ENCODE measurements around the gene IVD.
A peak's percentile ranks its signal among the peaks of the same experiment; 100 is the strongest.

Gene IVD

DNA sequence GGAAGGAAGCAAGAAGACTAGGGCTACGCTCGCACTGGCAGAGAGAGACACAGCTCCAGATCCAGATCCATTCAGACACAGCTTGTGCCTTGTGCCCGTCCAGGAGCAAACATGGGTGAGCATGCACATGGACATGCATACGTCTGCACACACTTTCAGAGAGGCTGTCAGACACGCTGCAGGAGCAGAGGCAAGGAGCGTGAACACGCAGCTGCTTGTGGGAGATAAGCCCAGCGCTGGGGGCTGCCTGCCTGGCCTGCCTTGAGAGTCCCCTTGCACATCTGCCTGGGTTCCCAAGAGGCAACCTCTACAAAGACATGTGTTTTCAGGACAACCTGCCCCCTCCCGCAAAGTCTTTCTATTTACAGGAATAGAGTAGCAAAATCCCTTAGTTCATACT, 21.6 kb downstream of the IVD start (continued):
- TF ChIP-seq, protein P1, sequence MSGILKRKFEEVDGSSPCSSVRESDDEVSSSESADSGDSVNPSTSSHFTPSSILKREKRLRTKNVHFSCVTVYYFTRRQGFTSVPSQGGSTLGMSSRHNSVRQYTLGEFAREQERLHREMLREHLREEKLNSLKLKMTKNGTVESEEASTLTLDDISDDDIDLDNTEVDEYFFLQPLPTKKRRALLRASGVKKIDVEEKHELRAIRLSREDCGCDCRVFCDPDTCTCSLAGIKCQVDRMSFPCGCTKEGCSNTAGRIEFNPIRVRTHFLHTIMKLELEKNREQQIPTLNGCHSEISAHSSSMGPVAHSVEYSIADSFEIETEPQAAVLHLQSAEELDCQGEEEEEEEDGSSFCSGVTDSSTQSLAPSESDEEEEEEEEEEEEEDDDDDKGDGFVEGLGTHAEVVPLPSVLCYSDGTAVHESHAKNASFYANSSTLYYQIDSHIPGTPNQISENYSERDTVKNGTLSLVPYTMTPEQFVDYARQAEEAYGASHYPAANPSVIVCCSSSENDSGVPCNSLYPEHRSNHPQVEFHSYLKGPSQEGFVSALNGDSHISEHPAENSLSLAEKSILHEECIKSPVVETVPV (CRISPR knock-in tag; IDR thresholded peaks at IDR 0.05): no peak
- TF ChIP-seq, protein P2, sequence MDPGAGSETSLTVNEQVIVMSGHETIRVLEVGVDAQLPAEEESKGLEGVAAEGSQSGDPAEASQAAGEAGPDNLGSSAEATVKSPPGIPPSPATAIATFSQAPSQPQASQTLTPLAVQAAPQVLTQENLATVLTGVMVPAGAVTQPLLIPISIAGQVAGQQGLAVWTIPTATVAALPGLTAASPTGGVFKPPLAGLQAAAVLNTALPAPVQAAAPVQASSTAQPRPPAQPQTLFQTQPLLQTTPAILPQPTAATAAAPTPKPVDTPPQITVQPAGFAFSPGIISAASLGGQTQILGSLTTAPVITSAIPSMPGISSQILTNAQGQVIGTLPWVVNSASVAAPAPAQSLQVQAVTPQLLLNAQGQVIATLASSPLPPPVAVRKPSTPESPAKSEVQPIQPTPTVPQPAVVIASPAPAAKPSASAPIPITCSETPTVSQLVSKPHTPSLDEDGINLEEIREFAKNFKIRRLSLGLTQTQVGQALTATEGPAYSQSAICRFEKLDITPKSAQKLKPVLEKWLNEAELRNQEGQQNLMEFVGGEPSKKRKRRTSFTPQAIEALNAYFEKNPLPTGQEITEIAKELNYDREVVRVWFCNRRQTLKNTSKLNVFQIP (CRISPR knock-in tag; IDR thresholded peaks at IDR 0.05; ENCODE audit: borderline replicate concordance, low read depth): no peak

DNA sequence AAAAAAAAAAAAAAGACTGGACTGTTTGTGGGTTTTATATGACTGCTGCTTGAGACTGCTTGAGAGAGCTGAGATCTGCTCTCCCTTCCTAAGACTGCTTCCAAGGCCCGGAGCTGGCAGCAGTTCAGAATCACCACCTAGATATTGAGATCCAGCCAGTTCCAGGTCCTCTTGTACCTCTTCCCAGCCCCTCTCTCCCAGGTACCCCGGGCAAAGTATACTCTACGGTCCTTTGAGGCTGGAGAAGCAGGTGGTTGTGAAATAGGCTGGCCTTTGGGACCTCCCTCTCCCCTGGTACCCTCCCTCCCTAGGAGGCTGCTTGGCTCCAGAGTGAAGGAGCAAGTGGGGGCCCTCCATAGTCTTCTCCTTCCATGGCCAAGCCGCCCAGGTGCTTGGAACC, 22.6 kb downstream of the IVD start:
- TF ChIP-seq ZFP30 (CRISPR knock-in tag; IDR thresholded peaks at IDR 0.05) (no peak), CSDC2 (CRISPR knock-in tag; IDR thresholded peaks at IDR 0.05) (no peak), SNAI2 (CRISPR knock-in tag; IDR thresholded peaks at IDR 0.05) (no peak)

DNA sequence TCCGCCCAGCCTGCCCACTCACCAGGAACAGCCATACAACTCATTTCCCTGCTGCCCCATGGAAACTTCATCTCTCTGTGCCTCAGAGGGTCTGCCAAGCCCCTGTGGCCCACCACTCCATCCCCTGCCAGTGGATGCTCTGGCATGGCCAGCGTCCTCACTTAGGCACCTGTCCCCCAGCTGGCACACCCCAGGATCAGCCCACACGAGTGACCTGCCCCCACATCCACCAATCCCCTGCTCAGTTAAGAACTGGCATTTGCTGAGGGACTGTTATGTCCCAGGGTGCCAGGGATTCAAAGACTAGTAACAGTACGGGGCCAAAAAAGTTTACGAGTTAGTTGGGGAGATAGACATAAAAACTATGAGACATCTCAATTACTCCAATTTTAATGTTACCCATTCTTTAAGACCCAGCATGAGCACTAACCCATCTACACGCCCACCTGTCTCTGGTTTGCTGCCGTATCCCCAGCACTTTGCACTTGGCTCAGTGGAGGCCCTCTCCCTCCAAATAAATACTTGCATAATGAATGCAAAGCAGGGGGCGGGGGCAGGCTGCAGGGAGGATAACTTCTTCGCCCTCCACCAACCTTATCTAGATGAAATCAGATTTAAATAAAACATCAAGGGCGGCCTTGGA, 23.6 kb downstream of the IVD start:
- no peak for ATAC-seq
- TF ChIP-seq ZNF565 (CRISPR knock-in tag; conservative IDR thresholded peaks at IDR 0.05; ENCODE audit: low read depth): no peak
- no peak for TF ChIP-seq OSR1 (CRISPR knock-in tag; IDR thresholded peaks at IDR 0.05)
- no peak for TF ChIP-seq BACH2 (CRISPR knock-in tag; IDR thresholded peaks at IDR 0.05; ENCODE audit: borderline replicate concordance)
- TF ChIP-seq RARB (CRISPR knock-in tag; IDR thresholded peaks at IDR 0.05): no peak
- no peak for TF ChIP-seq ARNTL (CRISPR knock-in tag; IDR thresholded peaks at IDR 0.05; ENCODE audit: borderline replicate concordance, low read depth)
- TF ChIP-seq PPARA (CRISPR knock-in tag; IDR thresholded peaks at IDR 0.05; ENCODE audit: borderline replicate concordance): no peak
- no peak for TF ChIP-seq CSDC2 (CRISPR knock-in tag; IDR thresholded peaks at IDR 0.05)
- TF ChIP-seq ZNF70 (CRISPR knock-in tag; IDR thresholded peaks at IDR 0.05): no peak
- TF ChIP-seq TCF4 (CRISPR knock-in tag; IDR thresholded peaks at IDR 0.05; ENCODE audit: borderline replicate concordance): no peak
- no peak for TF ChIP-seq ZC3H10 (CRISPR knock-in tag; IDR thresholded peaks at IDR 0.05)
- TF ChIP-seq ESRRG (CRISPR knock-in tag; IDR thresholded peaks at IDR 0.05): no peak
- TF ChIP-seq ISL1 (CRISPR knock-in tag; IDR thresholded peaks at IDR 0.05): no peak
- TF ChIP-seq ZFP3 (CRISPR knock-in tag; IDR thresholded peaks at IDR 0.05): no peak
- TF ChIP-seq, protein P2 (CRISPR knock-in tag; IDR thresholded peaks at IDR 0.05; ENCODE audit: borderline replicate concordance, low read depth): no peak
- TF ChIP-seq, protein P3, sequence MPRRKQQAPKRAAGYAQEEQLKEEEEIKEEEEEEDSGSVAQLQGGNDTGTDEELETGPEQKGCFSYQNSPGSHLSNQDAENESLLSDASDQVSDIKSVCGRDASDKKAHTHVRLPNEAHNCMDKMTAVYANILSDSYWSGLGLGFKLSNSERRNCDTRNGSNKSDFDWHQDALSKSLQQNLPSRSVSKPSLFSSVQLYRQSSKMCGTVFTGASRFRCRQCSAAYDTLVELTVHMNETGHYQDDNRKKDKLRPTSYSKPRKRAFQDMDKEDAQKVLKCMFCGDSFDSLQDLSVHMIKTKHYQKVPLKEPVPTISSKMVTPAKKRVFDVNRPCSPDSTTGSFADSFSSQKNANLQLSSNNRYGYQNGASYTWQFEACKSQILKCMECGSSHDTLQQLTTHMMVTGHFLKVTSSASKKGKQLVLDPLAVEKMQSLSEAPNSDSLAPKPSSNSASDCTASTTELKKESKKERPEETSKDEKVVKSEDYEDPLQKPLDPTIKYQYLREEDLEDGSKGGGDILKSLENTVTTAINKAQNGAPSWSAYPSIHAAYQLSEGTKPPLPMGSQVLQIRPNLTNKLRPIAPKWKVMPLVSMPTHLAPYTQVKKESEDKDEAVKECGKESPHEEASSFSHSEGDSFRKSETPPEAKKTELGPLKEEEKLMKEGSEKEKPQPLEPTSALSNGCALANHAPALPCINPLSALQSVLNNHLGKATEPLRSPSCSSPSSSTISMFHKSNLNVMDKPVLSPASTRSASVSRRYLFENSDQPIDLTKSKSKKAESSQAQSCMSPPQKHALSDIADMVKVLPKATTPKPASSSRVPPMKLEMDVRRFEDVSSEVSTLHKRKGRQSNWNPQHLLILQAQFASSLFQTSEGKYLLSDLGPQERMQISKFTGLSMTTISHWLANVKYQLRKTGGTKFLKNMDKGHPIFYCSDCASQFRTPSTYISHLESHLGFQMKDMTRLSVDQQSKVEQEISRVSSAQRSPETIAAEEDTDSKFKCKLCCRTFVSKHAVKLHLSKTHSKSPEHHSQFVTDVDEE (CRISPR knock-in tag; IDR thresholded peaks at IDR 0.05): no peak

More for the DNA sequence above, 22.6 kb downstream of the IVD start:
- ATAC-seq: no peak

DNA sequence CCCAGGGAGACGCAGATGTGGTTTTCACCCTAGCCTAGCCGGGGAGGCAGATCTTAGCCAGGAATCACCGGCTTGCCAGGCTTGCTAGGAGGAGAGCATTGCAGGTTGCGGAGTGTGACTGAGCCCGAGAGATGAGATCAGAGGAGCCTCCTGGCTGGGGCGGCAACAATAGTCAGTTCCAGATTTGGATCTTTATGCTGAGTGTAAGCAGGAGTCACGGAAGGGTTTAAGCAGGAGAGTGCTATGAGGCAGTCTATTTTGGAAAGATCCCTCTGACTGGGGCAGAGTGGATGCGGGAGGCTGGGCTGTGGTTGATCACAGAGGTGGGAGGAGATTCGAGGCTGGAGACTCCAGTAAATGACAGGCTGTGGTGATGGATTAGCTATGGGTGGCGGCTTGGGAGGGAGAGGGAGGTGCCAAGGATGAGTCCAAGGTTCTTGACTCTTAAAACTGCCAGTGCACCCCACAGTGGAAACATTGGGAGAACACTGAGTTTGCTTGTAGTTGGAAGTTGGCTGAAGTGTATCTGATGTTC, 24.7 kb downstream of the IVD start:
- peak; percentile 84 for ATAC-seq
- no peak for TF ChIP-seq GLIS3 (CRISPR knock-in tag; IDR thresholded peaks at IDR 0.05)
- TF ChIP-seq, protein P4, sequence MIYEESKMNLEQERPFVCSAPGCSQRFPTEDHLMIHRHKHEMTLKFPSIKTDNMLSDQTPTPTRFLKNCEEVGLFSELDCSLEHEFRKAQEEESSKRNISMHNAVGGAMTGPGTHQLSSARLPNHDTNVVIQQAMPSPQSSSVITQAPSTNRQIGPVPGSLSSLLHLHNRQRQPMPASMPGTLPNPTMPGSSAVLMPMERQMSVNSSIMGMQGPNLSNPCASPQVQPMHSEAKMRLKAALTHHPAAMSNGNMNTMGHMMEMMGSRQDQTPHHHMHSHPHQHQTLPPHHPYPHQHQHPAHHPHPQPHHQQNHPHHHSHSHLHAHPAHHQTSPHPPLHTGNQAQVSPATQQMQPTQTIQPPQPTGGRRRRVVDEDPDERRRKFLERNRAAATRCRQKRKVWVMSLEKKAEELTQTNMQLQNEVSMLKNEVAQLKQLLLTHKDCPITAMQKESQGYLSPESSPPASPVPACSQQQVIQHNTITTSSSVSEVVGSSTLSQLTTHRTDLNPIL (CRISPR knock-in tag; IDR thresholded peaks at IDR 0.05; ENCODE audit: low read depth): no peak
- no peak for TF ChIP-seq PPARA (CRISPR knock-in tag; IDR thresholded peaks at IDR 0.05; ENCODE audit: borderline replicate concordance)
- TF ChIP-seq ESRRG (CRISPR knock-in tag; IDR thresholded peaks at IDR 0.05): no peak
- no peak for TF ChIP-seq OSR1 (CRISPR knock-in tag; IDR thresholded peaks at IDR 0.05)
